IMR-90 (cell line): Measurements from ENCODE around the gene HS6ST3.

Source experiments
- BHLHE40 ChIP-seq: fragments of 150-350 bp; IDR thresholded peaks from 2 replicates; pipeline ENCODE4 v1.6.1; 2016; ENCODE audit warnings: mild to moderate bottlenecking, low read depth, low read length
- CEBPB ChIP-seq: IDR thresholded peaks from 2 replicates; pipeline ENCODE4 v1.6.1; 2012; ENCODE audit warnings: low read depth, low read length, improper control_type of control experiment
- CHD1 ChIP-seq: IDR thresholded peaks from 2 replicates; pipeline ENCODE4 v1.6.1; 2012; ENCODE audit warnings: low read depth, low read length, improper control_type of control experiment
- FOS ChIP-seq: fragments of 150-350 bp; IDR thresholded peaks from 2 replicates; pipeline ENCODE4 v1.6.1; 2016; ENCODE audit warnings: low read depth, low read length
- MAFK ChIP-seq: IDR thresholded peaks from 2 replicates; pipeline ENCODE4 v1.6.1; 2012; ENCODE audit warnings: low read depth, low read length, improper control_type of control experiment
- MAZ ChIP-seq: IDR thresholded peaks from 2 replicates; pipeline ENCODE4 v1.6.1; 2012; ENCODE audit warnings: low read depth, mild to moderate bottlenecking, low read length, improper control_type of control experiment, moderate library complexity, borderline replicate concordance
- MXI1 ChIP-seq: IDR thresholded peaks from 2 replicates; pipeline ENCODE4 v1.6.1; 2012; ENCODE audit warnings: low read depth, mild to moderate bottlenecking, low read length, moderate library complexity, borderline replicate concordance
- POLR2A ChIP-seq: IDR thresholded peaks from 2 replicates; pipeline ENCODE4 v1.6.1; 2012; ENCODE audit warnings: mild to moderate bottlenecking, low read depth, low read length
- RAD21 ChIP-seq: IDR thresholded peaks from 2 replicates; pipeline ENCODE4 v1.6.1; 2012; ENCODE audit warnings: low read length, improper control_type of control experiment
- RFX5 ChIP-seq: IDR thresholded peaks from 2 replicates; pipeline ENCODE4 v1.8.0; 2012; ENCODE audit warnings: low read depth, mild to moderate bottlenecking, low read length, moderate library complexity
- SMC3 ChIP-seq: fragments of 150-350 bp; IDR thresholded peaks from 2 replicates; pipeline ENCODE4 v1.6.1; 2016; ENCODE audit warnings: low read depth, mild to moderate bottlenecking, antibody characterized with exemption, low read length, moderate library complexity
- TF ChIP-seq, protein P1 (sequence below): conservative IDR thresholded peaks from 2 replicates; pipeline ENCODE4 v1.5.1; 2012; ENCODE audit warnings: mild to moderate bottlenecking, low read depth, low read length, improper control_type of control experiment
- TF ChIP-seq, protein P2 (sequence below): fragments of 150-350 bp; IDR thresholded peaks from 2 replicates; pipeline ENCODE4 v1.6.1; 2017; ENCODE audit warnings: mild to moderate bottlenecking, antibody characterized with exemption, low read length, low read depth
- TF ChIP-seq, protein P3 (sequence below): fragments of 150-350 bp; IDR thresholded peaks from 2 replicates; pipeline ENCODE4 v1.6.1; 2016; ENCODE audit warnings: low read depth, mild to moderate bottlenecking, low read length, moderate library complexity, borderline replicate concordance

DNA sequence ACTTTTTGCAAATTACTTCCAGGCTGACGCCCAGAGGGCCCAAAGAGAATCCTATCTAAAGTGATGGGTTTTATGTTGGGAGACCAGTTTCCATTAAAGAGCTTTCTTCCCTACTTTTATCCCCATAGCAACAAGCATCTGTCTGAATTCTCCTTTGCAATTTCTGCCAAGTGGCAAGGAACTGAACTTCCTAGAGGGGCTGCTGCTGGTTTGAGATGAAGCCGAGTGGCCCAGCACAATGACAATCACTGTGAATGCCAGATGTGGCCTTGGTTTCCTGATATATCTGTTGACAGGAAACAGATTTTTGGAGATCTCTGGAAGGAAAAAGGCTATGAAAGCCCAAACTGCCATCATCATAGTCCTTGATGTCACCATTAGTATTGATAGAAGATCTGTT lies 705.8 kb downstream of the HS6ST3 start:
- TF ChIP-seq, protein P1, sequence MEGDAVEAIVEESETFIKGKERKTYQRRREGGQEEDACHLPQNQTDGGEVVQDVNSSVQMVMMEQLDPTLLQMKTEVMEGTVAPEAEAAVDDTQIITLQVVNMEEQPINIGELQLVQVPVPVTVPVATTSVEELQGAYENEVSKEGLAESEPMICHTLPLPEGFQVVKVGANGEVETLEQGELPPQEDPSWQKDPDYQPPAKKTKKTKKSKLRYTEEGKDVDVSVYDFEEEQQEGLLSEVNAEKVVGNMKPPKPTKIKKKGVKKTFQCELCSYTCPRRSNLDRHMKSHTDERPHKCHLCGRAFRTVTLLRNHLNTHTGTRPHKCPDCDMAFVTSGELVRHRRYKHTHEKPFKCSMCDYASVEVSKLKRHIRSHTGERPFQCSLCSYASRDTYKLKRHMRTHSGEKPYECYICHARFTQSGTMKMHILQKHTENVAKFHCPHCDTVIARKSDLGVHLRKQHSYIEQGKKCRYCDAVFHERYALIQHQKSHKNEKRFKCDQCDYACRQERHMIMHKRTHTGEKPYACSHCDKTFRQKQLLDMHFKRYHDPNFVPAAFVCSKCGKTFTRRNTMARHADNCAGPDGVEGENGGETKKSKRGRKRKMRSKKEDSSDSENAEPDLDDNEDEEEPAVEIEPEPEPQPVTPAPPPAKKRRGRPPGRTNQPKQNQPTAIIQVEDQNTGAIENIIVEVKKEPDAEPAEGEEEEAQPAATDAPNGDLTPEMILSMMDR: no peak
- TF ChIP-seq, protein P2, sequence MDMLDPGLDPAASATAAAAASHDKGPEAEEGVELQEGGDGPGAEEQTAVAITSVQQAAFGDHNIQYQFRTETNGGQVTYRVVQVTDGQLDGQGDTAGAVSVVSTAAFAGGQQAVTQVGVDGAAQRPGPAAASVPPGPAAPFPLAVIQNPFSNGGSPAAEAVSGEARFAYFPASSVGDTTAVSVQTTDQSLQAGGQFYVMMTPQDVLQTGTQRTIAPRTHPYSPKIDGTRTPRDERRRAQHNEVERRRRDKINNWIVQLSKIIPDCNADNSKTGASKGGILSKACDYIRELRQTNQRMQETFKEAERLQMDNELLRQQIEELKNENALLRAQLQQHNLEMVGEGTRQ: no peak
- no peak for TF ChIP-seq RFX5
- TF ChIP-seq FOS: no peak
- no peak for TF ChIP-seq MXI1
- no peak for TF ChIP-seq POLR2A
- no peak for TF ChIP-seq MAFK
- no peak for TF ChIP-seq BHLHE40
- no peak for TF ChIP-seq MAZ
- TF ChIP-seq CHD1: no peak
- no peak for TF ChIP-seq SMC3
- no peak for TF ChIP-seq RAD21
- TF ChIP-seq CEBPB: no peak
- TF ChIP-seq, protein P3, sequence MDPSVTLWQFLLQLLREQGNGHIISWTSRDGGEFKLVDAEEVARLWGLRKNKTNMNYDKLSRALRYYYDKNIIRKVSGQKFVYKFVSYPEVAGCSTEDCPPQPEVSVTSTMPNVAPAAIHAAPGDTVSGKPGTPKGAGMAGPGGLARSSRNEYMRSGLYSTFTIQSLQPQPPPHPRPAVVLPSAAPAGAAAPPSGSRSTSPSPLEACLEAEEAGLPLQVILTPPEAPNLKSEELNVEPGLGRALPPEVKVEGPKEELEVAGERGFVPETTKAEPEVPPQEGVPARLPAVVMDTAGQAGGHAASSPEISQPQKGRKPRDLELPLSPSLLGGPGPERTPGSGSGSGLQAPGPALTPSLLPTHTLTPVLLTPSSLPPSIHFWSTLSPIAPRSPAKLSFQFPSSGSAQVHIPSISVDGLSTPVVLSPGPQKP: no peak
